Stimulated activated CD8-positive, alpha-beta memory T cell treated with anti-CD3 and anti-CD28 coated beads, Interleukin-15, amount 100 ng/mL, for 4 hours (primary cell): ENCODE measurements around the gene SUPT20H.

Experiments
- DNase-seq, 2 donors: peaks; one replicate each; pipeline ENCODE4 v3.0.0-alpha.2; 2020; ENCODE audit warnings: low read depth in 2 of 2

The SUPT20H gene

GRCh38 chr13:36999054-36999714 lies 60.3 kb downstream of the SUPT20H start, which contains the start of gene ALG5:
ALG5 (minus strand) TSS chr13:36999340; CDS start chr13:36999300, 40 bp downstream.
- DNase-seq, result peak; percentile 81 to 88

GRCh38 chr13:36998624-36999041 lies 60.9 kb downstream of the SUPT20H start:
- DNase-seq, result no peak

- no peak for DNase-seq
These were observed 61.6 kb downstream of the SUPT20H start for GRCh38 chr13:36997716-36998427.

GRCh38 chr13:36992362-36992761 lies 67.1 kb downstream of the SUPT20H start:
- no peak for DNase-seq

GRCh38 chr13:36986462-36987240 lies 72.8 kb downstream of the SUPT20H start:
- no peak for DNase-seq

GRCh38 chr13:36981156-36981743 lies 78.2 kb downstream of the SUPT20H start:
- DNase-seq, result no peak

- DNase-seq, result no peak
These were observed 80.0 kb downstream of the SUPT20H start for GRCh38 chr13:36979361-36980050.

- no peak for DNase-seq
These were observed 84.3 kb downstream of the SUPT20H start for GRCh38 chr13:36975172-36975571.

- no peak for DNase-seq
These were observed 85.7 kb downstream of the SUPT20H start for GRCh38 chr13:36973621-36974295.

- no peak for DNase-seq
These were observed 86.5 kb downstream of the SUPT20H start for GRCh38 chr13:36973009-36973408.

GRCh38 chr13:36966404-36966803 lies 93.1 kb downstream of the SUPT20H start:
- no peak for DNase-seq

- no peak for DNase-seq
These were observed 93.7 kb downstream of the SUPT20H start for GRCh38 chr13:36965767-36966166.

- no peak for DNase-seq
These were observed 99.9 kb downstream of the SUPT20H start for GRCh38 chr13:36959456-36960116.
